GM13977 (cell line): ENCODE measurements around the gene TCF25.
"Not testable (repeated sequence)": the region's sequence is repeated elsewhere in the genome, so short reads cannot be mapped to it uniquely, and the experiment has no call there.

Source experiments
- DNase-seq: peaks from one replicate; pipeline ENCODE4 v3.0.0; 2012; ENCODE audit warnings: low spot score
- in situ Hi-C: fragments of 300-500 bp; cut with MboI; formaldehyde crosslinking; loops from one replicate; pipeline ENCODE4 v1.12.0; 2022; ENCODE audit warnings: low sequenced_read_pairs, low pct_unique_long_range_greater_than_20kb, mixed read lengths, inconsistent platforms; ENCODE audit not compliant: unreplicated experiment
- TF ChIP-seq, protein P1 (sequence below): IDR thresholded peaks from 2 replicates; pipeline ENCODE4 v1.5.1; 2012; ENCODE audit warnings: mild to moderate bottlenecking, control low read depth; ENCODE audit not compliant: insufficient read depth; ENCODE audit errors: extremely low read depth, missing control alignments

TCF25 gene

DNA sequence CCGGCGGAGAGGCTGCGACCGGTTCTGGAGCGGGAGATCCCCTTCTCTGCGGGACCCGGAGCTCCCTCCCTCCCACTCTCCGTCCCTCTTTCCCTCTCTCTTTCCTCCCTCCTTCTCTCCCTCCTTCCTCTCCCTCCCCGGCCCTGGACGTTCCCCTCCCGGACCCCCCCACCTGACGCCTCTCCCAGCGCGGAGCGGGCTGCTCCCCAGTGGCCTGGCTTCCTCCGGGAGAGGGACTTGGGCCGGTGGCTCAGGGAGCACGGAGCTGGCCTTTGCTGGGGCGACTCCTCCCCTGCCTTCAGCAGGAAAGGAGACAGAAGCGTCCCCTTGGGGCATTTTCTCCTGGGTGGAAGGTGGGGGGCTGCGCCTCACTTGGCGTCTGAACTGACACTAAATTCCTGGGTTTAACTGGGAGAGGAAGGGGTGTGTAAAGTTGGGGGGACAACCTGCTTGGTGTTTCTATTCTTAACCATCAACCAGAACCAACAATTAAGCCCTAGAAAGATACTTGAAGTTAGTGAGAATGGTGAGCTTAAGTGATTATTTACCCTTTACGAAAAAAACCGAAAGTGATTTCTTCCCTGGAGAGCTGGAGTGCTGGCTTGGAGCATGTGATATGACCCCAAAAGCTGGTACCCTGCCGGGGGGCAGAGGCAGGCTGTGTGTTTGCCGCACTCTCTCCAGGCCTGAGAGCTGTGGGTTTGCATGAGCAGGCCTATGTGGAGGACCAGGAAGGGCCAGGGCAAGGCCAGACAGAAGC lies 44.3 kb upstream of the TCF25 start:
- in situ Hi-C loops = no loop called here
- TF ChIP-seq, protein P1, sequence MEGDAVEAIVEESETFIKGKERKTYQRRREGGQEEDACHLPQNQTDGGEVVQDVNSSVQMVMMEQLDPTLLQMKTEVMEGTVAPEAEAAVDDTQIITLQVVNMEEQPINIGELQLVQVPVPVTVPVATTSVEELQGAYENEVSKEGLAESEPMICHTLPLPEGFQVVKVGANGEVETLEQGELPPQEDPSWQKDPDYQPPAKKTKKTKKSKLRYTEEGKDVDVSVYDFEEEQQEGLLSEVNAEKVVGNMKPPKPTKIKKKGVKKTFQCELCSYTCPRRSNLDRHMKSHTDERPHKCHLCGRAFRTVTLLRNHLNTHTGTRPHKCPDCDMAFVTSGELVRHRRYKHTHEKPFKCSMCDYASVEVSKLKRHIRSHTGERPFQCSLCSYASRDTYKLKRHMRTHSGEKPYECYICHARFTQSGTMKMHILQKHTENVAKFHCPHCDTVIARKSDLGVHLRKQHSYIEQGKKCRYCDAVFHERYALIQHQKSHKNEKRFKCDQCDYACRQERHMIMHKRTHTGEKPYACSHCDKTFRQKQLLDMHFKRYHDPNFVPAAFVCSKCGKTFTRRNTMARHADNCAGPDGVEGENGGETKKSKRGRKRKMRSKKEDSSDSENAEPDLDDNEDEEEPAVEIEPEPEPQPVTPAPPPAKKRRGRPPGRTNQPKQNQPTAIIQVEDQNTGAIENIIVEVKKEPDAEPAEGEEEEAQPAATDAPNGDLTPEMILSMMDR = no peak
- DNase-seq = no peak

DNA sequence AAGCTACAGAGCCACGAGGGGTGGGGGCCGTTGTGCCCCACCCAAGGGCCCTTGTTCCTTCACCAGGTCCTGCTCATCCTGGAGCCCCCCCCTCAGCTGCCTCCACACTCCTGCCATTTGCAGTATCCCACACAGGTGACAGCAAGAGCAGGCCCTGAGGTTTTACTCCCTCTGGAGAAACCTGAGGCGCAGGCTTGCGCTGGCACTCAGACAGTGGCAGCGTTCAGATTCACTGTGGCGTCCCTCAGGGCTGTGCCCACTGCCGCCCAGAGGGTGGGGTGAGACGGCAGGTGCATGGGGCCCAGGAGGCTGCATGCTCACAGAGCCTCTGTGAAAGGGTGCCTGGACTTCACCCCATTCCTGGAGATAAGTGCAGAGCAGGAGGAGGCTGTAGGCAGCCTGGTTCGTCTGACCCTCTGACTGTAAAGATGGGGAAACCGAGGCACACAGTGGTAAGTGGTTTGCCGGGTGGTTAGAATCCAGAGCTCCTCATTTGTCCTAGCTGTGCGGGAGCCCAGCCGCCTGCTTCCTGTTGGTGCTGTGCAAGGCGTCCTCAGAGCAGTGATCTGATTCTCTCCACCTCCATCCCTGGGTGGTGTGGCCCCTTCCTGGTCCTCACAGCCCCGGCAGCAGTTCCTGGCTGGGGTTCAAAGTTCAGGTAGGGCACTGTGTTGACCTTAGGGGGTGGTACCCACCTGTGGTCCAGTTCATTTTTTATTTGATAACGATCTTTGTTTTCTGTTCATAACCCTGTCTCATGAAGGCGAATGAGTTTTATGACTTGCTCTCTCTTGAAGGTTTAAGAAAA lies 43.6 kb upstream of the TCF25 start:
- no peak for DNase-seq
- TF ChIP-seq, protein P1 = no peak
- in situ Hi-C loops = no loop called here

DNA sequence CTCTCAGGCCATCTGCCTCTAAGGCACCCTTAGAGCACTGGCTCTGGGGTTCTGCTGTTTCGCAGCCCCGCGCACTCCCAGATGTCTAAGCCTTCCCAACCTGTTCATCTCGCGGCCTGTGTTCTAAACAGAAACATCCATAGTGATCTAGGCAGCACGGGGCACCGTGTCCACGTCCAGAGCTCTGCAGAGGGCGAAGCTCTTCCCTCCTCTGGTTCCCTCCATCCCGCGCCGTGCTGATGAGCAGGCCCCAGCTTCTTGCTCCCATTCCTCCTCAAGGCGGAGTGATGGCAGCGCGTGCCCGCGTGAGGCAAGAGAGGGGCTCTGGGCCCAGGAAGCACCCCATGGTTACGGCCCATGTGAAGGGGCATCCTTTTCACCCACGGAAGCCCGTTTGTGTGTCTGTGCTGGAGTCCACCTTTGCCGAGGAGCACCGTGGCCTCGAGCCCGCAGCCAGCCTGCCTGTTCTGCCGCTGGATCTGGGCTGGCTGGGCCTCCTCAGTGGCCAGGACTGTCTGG lies 41.5 kb upstream of the TCF25 start:
- TF ChIP-seq, protein P1 = no peak
- in situ Hi-C loops = no loop called here
- no peak for DNase-seq

DNA sequence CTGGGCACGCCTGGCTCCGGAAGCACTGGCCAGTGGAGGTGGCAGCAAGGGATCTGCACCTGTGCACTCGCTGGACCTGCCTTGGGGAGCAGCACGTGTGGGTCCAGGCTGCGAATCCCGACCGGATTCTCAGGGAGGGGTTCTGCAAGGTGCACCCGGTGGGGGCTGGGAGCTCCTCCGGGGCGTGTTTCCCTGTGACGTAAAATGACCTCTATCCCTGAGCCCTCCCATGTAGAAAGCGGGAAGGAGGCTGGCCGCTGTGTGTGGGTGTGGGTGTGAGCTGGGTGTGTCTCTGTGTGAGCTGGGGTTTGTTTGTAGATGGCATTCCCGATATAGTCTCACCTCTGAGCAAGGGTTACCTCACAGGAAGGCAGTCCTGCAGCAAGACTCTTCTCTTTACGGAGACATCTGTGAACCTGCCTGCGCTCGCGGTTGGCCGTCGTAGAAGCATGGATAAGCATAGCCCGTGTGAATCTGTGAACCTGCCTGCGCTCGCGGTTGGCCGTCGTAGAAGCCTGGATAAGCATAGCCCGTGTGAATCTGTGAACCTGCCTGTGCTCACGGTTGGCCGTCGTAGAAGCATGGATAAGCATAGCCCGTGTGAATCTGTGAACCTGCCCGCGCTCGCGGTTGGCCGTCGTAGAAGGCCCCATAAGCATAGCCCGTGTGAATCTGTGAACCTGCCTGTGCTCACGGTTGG lies 39.6 kb upstream of the TCF25 start:
- in situ Hi-C loops, DNase-seq: not testable (repeated sequence)

DNA sequence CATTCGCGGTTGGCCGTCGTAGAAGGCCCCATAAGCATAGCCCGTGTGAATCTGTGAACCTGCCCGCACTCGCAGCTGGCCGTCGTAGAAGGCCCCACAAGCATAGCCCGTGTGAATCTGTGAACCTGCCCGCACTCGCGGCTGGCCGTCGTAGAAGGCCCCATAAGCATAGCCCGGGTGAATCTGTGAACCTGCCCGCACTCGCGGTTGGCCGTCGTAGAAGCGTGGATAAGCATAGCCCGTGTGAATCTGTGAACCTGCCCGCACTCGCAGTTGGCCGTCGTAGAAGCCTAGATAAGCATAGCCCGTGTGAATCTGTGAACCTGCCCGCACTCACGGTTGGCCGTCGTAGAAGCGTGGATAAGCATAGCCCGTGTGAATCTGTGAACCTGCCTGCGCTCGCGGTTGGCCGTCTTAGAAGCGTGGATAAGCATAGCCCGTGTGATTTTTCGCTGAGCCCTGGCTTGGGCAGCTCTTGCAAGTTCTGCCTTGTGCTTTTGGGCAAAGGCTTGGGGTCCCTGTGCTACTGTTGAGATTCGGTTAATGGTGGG lies 38.5 kb upstream of the TCF25 start:
- DNase-seq, in situ Hi-C loops: not testable (repeated sequence)

DNA sequence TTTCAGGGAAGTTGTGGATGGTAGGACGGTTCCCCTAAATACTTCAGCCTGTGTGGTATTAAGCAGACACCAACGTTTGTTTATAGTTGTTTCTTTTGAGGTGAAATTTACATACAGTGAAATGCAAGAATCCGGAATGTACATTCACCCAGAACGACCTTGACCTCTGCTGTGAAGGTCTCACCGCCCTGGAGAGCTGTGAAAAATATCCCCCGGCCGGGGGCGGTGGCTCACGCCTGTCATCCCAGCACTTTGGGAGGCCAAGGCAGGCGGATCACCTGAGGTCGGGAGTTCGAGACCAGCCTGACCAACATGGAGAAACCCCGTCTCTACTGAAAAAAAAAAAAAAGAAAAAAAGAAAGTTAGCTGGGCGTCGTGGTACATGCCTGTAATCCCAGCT lies 36.9 kb upstream of the TCF25 start:
- in situ Hi-C loops = not testable (repeated sequence)

DNA sequence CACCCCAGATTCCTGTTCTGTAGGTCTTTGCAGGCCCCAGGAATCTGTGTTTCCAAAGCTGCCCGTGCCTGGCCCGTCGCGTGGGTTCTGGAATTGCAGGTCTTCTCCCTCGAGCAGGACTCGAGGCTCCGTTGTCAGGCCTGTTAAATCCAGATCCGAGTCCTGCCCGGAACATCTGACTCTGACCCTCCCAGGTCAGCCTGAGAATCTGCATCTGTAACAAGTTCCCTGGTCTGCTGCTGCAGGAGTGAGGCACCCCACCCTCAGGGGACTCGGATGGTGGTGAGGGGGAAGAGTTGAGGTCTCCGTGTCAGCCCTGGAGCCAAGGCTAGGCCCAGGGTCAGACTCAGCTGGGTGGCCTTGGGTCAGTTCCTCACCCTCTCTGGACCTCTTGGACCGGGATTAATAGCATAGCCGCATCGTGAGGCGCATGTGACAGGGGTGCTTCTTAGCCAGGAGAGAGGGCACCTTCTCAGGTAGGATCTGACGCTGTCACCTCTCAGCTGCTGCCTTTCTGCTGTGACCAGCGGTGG lies 36.3 kb upstream of the TCF25 start:
- in situ Hi-C loops = no loop called here
- DNase-seq = no peak
- TF ChIP-seq, protein P1 = no peak

More for the DNA sequence above, 36.9 kb upstream of the TCF25 start:
- DNase-seq = not testable (repeated sequence)

DNA sequence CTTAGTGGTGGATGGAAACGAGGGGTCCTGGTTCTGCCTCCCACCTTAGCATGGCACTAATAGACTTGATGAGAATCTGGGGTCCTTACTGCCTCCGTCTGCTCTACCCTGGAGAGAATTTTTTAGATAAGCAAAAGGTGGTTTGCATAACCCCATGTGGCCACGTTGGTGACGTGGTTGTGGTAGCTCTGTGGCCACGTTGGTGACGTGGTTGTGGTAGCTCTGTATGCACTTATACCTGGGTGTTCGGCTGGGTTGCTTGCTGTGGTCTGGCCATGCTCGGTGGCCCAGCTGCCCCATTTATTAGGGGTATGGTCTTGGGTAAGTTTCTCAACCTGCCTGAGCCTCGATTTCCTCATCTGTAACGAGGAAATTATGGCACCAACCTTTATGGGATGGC lies 32.1 kb upstream of the TCF25 start:
- in situ Hi-C loops = no loop called here
- no peak for DNase-seq
- TF ChIP-seq, protein P1 = no peak
